ENCODE results near the gene BCOR. TPM values are rescaled to one million over a fixed set of nuclear protein-coding genes. Genes with fewer than 3 reads are reported as not detected.

Gene BCOR
- total and polyA plus RNA-seq, 2 of the 4 experiments (the other 2 are of a cell fraction), result 7.5 to 9.0 TPM

GRCh38 chrX:40047485-40047884 lies 50.3 kb downstream of the BCOR start:
- ChIA-PET POLR2A (ENCODE audit: unreplicated experiment) (no interaction called here), CTCF (no interaction called here)
- Histone ChIP-seq H2AK9ac (replicated peaks; ENCODE audit: low read depth, low read length, poor library complexity) (no peak overlapping the region), H3K36me3 (ENCODE audit: control insufficient read depth, insufficient read depth, low read length) (peaks cover 28% of the 10 kb centered on the region), H2BK5ac (ENCODE audit: low read depth, low read length, poor library complexity, severe bottlenecking) (no peak overlapping the region), H3K18ac (ENCODE audit: low read depth, low read length) (no peak overlapping the region), H3K9me3 (ENCODE audit: control insufficient read depth, insufficient read depth, low read length) (peaks cover 26% of the 10 kb centered on the region), H4K20me1 (ENCODE audit: insufficient read depth, low read length) (no peaks in the 10 kb centered on the region), H3K14ac (replicated peaks; ENCODE audit: low read depth, low read length) (no peak overlapping the region), H3K4me2 (ENCODE audit: low read depth, low read length) (no peak overlapping the region), H3K9ac (ENCODE audit: low read depth, low read length) (no peak overlapping the region), H3K56ac (ENCODE audit: extremely low read depth, insufficient read depth, low read length) (no peak overlapping the region), H3K79me1 (ENCODE audit: low read depth in 1 of 2, low read length in 2 of 2) (no peaks in the 10 kb centered on the region), H3K4ac (ENCODE audit: low read depth, low read length) (no peak overlapping the region), H4K8ac (ENCODE audit: low read depth in 2 of 2, low read length in 2 of 2) (no peak overlapping the region), H3K23ac (ENCODE audit: low read depth, low read length) (no peak overlapping the region), H3K4me1 (ENCODE audit: control insufficient read depth, insufficient read depth, low read length) (no peaks in the 10 kb centered on the region), H3K27me3 (ENCODE audit: control insufficient read depth, insufficient read depth, low read length) (no peaks in the 10 kb centered on the region), H2BK120ac (ENCODE audit: low read depth, low read length) (no peak overlapping the region), H3K9me1 (ENCODE audit: insufficient read depth, low read length) (no peaks in the 10 kb centered on the region), H2BK15ac (ENCODE audit: low read depth, low read length) (no peak overlapping the region), H3K4me3 (ENCODE audit: insufficient read depth, low read depth, low read length) (no peak overlapping the region), H2BK20ac (ENCODE audit: low read depth, low read length) (no peak overlapping the region), H2AK5ac (ENCODE audit: low read depth, low read length) (no peak overlapping the region), H3K27ac (ENCODE audit: insufficient read depth, low read length) (no peak overlapping the region), H4K5ac (ENCODE audit: low read depth, low read length) (no peak overlapping the region), H4K91ac (ENCODE audit: insufficient read depth, low read depth, low read length) (no peak overlapping the region), H2AFZ (replicated peaks; ENCODE audit: low read length, poor library complexity) (no peak overlapping the region)
- intact Hi-C loops (cut with micrococcal nuclease), result no loop called here
- in situ Hi-C loops (cut with MboI; ENCODE audit: low sequenced_read_pairs), result no loop called here
- DNase-seq (no peak), ATAC-seq (ENCODE audit: low read depth) (no peak)
- BruUV-seq (replicated peaks), result no TSS peak
- dilution Hi-C loops (cut with HindIII; ENCODE audit: low sequenced_read_pairs, unreplicated experiment), result no loop called here
- TF ChIP-seq MXI1 (IDR thresholded peaks at IDR 0.05; ENCODE audit: borderline replicate concordance, low read depth, low read length) (no peak), POLR2A (IDR thresholded peaks at IDR 0.05; ENCODE audit: low read depth, low read length) (no peak), ELK1 (IDR thresholded peaks at IDR 0.05; ENCODE audit: borderline replicate concordance, low read depth, low read length) (no peak), CEBPB (IDR thresholded peaks at IDR 0.05; ENCODE audit: low read depth, low read length) (no peak), FOS (IDR thresholded peaks at IDR 0.05; ENCODE audit: low read depth, low read length) (no peak), RCOR1 (IDR thresholded peaks at IDR 0.05; ENCODE audit: insufficient replicate concordance, low read length) (no peak), RAD21 (IDR thresholded peaks at IDR 0.05; ENCODE audit: low read length) (no peak), BHLHE40 (IDR thresholded peaks at IDR 0.05; ENCODE audit: low read depth, low read length) (no peak), CTCF (conservative IDR thresholded peaks at IDR 0.05; ENCODE audit: low read depth, low read length) (no peak), RFX5 (IDR thresholded peaks at IDR 0.05; ENCODE audit: low read depth, low read length) (no peak), NFE2L2 (IDR thresholded peaks at IDR 0.05; ENCODE audit: low read depth, low read length) (no peak), USF2 (IDR thresholded peaks at IDR 0.05; ENCODE audit: low read depth, low read length) (no peak), SMC3 (IDR thresholded peaks at IDR 0.05; ENCODE audit: low read depth, low read length) (no peak)
